ENCODE results near the gene PRDM8.

The PRDM8 gene

DNA sequence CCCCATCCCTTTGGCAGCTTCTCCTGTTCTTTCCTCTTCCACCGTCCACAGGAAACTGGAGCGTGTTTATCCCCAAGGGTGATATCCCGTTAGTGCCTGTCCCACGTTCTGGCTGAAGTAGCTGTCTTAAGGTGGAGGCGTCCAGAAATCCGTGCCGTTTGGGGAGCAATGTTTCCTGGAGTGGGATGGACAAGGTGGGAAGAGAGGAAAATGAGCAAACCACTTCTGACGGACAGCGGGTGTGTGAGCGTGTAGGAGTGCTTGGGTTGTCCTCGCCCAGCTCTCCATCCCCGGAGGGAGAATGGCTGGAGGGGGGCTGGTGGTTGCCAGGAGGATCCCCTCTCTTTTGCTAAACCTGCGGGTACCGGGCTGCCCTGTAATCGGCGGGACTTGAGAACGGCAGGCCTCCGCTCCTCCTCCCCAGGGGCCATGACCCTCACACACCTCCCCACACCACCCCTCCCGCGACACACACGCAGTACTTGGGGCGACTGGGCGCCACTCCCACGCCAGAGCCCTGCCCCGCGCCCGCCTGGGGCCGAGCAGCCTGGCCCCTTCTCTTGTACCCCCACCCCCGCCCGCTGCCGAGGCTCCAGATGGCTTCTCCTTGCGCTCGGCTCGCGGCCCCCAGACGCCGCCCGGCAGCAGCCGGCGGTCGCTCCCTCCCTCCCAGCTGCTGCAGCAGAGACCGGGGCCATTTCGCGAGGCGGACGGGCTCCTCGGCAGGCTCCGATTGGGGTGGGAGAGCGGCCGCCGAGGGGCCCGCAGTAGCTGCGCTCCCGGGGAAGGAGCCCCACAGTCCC, 13.9 kb upstream of the PRDM8 start:
- DNase-seq (ENCODE audit: low read depth in 2 of 3, low spot score in 1 of 3): no peak

DNA sequence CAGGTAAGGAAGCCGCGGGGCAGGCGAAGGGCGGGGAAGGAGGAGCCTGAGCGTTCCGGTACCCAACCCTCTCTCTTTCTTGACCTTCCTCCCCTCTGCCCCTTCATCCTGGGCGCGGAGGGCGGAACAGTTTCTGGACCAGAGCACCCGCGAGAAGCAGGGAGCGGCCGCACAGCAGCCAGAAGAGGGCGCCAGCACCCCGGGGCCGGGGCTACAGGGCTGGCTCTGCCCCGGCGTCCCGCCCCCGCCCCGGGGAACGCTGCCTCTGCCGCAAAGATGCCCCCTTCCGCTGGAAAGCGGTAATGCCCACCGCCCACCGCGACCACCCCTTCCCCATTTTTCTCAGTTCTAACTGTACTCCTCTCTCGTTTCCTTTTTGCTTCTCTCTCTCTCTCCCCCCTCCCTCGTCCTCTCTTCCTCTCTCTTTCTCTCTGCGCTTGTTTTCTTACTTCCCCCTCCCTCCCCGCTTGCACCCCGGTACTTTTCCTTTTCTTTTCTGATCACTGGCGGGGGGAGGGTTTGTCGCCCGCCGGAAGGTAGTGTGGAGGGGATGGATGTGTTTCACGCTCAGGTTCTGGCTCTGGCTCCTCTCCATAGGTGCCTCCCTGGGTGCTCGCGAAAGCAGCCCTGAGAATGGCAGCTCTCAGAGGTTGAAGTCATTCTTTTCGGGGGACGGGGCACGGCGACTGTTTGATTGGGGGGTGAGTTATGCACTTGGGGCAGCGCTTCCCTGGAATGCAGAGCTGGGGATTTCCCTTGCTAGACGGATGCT, 13.1 kb upstream of the PRDM8 start:
- peak; percentile 76 to 91 (median 87) for DNase-seq (ENCODE audit: low read depth in 2 of 3, low spot score in 1 of 3)

DNA sequence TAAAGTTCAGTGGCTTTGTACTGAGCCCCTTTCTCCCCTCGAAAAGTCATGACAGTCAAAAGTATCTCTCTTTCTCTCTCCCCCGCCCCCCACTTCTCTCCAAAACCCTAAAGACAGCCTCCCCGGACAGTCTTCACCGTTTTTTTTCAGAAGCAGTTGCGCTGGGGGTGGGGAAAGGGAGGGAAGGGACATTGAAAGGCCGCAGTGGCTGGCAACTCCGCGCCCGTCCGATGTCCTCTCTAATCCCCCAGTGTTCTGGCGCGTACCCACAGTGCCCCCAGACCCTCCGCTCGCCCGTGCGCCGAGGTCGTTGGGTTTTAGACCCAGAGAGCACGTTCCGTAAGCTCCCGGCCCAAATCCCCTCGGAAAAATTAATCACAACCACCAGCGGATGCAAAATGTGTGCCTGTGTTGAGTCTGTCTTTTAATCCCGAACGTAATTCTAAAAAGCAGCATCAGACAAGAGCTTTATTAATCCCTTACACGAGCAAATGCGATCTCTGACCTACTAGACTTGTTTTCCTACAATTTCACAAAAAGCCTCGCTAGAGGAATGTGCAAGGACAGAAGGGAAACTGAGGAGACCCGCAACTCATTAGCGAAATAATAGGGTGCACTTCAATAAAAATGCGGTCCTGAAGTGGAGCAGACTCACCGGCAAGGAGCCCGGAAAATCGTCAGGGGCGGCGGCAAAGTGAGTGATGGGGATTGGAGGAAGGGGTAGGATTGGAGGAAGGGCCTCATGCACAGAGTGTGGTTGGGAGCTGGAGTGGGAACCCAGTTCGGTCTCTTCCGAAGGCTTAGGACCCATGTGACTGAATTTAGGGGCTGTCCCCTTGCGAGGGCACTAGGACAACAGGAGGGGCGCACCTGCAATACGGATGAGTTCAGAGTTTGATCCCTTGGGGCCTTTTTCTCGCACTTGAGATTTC, 12.2 kb upstream of the PRDM8 start:
- no peak for DNase-seq (ENCODE audit: low read depth in 2 of 3, low spot score in 1 of 3)

DNA sequence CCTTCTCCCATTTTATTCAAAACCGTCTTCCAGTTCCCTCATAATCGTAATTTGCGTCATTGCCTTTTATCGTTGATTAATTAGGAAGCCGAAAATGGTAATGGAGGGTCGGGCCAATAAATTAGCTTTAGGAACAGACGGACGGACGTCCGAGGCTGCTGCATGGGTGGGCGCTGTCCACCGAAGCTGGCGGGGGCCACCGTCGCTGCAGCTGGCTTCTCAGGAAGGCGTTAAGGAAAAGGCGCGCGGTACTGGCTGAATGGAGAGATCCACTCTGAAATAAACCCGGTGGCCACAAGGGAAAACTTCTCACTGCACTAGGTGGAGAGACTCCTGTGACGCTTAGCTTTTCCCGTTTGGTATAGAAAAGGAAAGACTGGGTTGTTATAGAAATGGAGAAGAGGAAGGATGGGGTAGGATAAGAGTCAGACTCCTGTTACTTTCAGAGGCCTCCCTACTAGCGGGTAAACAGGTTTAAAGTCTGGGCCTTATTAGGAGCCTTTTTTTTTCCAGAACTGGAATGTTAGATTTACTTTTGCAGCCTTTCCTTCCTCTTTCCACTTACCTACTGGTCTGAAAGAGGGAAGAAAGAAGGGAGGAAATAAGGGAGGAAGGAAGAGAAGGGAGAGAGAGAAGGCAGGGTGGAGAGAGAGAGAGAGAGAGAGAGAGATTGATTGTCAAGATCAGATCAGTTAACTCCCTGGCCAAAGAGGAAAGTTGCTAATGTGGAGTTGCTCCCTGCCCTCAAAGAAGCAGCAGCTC, 11.3 kb upstream of the PRDM8 start:
- DNase-seq (ENCODE audit: low read depth in 2 of 3, low spot score in 1 of 3): no peak

DNA sequence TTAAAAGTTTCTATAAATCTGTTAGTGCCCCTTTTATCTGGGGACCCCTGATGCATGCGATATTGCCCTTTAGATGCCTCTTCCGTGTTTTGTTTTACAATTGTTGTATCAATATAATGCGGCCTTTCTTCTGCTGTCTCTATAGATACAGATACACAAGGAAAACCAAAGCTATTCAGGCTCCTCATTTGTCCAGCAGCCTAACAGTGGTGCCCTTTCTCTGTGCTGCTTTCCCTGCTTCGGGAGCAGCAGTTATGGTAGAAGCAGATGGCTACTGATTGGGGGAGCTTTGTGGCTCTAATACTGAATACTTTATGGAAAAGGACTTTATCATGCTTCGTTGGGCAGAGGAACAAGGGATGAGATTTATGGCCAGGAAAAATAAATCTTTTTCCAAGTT, 10.6 kb upstream of the PRDM8 start:
- no peak for DNase-seq (ENCODE audit: low read depth in 2 of 3, low spot score in 1 of 3)

DNA sequence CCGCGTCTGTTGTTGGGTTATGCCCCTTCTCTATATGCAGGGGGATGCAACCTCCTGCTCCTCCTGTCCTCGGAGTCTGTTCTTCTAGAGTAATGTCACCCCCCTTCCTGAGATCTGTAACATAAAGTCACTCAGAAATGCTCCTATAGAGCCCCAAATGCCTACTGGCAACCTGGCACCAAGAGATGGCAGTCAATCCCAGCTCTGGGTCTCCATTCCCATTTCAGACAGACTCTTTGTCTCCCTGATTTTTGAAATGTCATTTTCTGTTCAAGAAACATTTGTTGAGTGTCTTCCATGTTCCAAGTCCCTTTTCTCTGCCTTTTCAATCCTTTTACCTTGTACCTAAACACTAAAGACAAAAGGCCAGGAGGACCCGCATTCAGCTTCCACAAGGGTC, 9.6 kb upstream of the PRDM8 start:
- DNase-seq (ENCODE audit: low read depth in 2 of 3, low spot score in 1 of 3): no peak

DNA sequence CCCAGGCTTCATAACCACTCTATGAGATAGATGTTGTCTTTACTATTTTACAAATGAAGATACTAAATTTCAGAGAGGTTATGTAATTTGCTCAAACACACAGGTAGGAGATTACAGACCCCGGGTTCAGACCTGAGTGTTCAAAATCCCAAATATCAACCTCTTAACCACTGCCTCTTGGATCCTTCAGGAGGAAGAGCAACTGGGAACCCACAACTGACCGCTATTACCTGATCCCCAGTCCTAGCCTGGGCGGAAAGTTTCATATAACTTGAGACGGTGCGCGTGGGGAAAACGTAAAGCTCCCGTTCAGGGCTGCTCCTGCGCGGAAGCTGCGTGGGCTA, 8.9 kb upstream of the PRDM8 start:
- DNase-seq (ENCODE audit: low read depth in 2 of 3, low spot score in 1 of 3): no peak

DNA sequence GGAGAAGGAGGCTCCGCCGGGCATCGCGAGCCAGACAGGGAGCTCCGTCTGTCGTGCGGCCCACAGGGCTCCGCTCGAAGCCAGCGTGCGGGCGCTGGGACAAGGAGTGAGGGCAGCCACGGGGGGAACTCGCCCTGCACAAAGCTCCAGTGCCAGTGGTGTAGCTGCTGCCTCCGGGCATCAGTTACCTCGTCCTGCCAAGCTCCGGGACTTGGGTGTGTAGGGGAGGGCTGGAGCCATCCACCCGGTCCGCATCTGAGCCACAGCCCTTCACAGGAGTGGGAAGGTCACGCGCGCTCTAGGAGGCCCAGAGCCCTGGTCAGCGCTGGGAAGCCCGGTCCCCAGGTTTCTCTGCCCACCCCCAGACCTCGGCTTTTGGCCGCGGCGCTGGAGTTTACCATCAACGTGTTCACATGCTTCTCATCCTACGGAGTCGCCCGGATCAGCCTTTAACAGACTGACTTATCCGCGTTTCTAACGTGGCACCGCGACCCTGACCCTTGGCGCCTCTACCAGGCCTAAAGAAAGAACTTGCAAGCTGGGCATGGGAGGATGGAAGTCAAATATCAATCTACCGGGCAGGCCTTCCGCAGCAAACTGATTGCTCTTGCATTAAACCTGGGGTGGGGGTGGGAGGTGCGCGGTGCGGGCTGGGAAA, 8.4 kb upstream of the PRDM8 start:
- DNase-seq (ENCODE audit: low read depth in 2 of 3, low spot score in 1 of 3): no peak

DNA sequence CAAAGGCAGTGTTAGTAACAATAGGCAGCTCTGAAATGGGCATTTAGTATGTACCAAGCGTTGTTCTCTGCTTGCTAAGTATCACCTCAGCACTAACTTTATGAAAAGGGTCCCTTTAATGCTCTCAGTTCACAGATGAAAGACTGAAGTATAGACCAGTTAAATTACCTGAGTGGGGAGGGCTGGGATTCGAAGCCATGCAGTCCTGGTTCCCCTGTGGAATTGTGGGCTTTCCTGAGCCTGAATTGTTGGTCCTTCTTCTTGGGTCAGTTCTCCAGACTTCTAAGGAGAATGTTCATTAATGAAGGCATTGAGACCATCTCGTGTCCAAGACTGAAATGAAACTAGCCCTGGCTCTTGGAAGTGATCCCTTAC, 7.7 kb upstream of the PRDM8 start:
- DNase-seq (ENCODE audit: low read depth in 2 of 3, low spot score in 1 of 3): no peak

DNA sequence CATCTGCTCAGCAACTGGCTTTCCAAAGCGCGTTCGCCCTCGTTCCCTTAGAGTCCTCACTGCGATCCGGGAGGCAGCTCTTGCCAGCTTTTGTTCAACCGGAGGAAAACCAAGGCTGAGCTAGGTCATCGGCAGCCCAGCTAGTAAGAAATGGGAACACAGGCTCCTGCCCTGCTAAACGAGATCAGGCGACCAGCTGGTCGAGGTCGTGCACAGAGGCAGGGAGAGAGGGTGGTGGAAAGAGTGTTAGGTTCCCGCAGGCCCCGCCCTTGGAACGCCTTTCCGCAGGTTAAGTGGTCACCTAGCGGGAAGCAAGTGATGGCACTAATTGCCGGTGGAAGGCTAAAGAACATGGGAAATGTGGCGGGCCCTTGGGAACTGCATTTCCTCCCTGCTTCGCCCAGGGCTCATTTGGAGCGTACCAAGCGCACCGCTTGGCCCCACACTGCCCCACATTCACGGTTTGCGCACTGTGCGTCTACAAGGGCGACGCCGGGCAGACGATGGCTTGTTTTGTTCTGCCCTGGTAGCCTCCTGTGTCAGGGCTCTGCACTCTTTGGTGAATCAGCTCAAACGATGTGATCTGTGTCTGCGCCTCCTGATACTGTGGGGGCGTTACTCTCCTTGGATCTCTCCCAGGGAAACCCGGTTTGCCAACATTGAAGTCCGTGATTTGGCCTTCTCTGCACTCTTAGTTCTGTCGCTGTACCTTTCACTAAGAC, 7.2 kb upstream of the PRDM8 start:
- no peak for DNase-seq (ENCODE audit: low read depth in 2 of 3, low spot score in 1 of 3)

DNA sequence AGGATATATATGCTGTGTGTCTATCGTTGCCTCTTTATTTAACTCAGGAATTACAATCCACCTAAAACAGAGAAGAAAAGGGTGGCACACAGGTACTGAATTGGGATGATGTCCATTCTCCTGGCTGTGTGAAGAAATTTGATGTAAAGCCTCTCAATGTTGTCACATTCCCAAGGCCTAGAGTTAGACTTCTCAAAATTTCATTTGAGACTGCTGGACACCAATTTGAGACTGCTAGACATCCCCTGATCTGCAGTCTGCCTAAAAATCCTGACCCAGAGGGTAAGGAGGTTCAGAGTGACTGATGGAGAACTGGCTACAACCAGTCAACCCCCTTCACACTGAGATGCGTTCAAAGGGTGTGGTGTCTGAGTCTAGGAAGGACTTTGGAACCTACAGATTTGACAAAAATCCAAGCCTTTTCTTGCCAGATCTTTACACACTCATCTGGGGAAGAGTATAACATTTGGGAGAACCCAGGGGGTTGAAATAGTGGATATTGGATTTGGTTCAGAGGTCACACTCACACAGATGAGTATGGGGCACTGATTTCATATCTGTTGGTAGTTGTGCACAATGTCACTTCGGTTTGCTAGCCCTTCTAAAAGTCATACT, 4.9 kb upstream of the PRDM8 start:
- no peak for DNase-seq (ENCODE audit: low read depth in 2 of 3, low spot score in 1 of 3)

DNA sequence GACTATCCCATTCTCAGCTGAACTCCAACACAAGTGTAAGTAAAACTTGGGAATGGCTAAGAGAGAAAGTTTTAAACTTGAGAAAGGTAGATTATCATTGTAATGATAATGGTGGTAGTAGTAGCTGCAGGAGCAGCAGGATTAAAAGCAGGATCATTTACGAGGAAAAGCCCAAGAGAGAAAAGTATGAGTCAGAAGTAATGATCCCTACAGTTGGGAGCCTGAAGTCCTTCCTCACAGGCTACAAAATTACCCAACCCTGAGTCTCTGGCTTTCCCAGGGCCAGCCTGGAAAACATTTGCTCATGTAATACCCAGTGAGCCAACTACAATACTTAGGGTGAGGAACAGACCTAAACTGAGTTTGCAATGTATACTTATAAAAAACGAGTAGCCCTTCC, 4.4 kb upstream of the PRDM8 start:
- DNase-seq (ENCODE audit: low read depth in 2 of 3, low spot score in 1 of 3): no peak

DNA sequence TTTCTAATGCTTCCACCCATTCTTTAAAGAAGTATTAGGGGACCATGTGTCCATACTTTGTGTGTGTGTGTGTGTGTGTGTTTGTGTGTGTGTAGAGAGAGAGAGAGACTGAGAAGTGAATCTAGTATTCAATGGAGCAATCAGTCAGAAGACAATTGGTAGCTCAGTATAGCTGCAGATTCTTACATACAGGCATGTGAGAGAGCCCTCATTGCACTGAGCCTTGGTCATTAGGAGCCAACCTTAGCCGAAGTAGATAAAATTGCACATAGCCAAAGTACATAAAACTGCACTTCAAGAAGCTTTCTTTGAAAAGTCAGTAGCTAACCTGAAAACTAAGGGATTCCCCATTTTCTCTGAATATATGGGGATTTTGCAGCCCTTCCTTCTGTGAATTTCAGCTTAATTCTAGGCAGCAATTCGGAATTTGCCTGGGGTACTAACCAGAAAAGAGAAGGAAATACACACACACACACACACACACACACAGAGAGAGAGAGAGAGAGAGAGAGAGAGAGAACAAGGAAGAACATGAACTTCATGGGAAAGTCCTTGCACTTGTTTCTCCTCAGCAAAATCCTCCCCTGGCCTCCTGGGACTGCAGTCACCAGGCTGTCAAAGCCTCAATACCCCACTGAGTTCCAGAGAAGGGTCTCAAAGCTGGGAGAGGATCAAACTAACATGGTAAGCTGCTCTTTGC, 1.7 kb upstream of the PRDM8 start:
- DNase-seq (ENCODE audit: low read depth in 2 of 3, low spot score in 1 of 3): no peak

DNA sequence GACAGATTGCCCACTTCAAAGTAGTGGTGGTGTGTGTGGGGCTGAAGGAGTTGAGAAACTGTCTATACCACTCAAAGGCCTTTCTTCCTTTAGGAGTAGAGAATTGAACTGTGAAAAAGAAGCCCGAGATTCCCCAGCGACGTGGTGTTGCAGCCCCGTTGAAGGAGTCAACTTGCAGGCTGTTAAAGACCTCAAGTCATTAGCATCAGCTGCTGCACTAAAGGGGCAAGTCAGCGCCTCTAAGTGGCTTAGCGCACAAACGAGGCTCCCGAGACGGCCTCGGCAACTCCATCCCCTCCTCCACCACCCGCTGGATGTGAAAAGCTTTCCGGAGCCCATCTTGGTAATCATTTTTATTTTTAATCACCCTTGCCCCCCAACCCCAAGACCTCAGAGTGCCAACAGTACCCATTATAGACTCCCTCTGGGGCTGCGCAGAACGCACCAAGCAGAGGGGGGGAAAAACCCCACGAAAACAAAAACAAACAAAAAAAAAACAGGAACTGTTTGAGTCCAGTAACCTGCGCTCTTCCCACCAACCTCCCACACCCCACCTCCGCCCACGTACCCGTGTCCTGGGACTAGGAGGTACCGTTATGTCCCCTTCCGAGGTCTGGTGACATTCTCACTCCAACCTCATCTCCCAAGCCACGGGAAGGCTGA, 913 bp upstream of the PRDM8 start:
- no peak for DNase-seq (ENCODE audit: low read depth in 2 of 3, low spot score in 1 of 3)

DNA sequence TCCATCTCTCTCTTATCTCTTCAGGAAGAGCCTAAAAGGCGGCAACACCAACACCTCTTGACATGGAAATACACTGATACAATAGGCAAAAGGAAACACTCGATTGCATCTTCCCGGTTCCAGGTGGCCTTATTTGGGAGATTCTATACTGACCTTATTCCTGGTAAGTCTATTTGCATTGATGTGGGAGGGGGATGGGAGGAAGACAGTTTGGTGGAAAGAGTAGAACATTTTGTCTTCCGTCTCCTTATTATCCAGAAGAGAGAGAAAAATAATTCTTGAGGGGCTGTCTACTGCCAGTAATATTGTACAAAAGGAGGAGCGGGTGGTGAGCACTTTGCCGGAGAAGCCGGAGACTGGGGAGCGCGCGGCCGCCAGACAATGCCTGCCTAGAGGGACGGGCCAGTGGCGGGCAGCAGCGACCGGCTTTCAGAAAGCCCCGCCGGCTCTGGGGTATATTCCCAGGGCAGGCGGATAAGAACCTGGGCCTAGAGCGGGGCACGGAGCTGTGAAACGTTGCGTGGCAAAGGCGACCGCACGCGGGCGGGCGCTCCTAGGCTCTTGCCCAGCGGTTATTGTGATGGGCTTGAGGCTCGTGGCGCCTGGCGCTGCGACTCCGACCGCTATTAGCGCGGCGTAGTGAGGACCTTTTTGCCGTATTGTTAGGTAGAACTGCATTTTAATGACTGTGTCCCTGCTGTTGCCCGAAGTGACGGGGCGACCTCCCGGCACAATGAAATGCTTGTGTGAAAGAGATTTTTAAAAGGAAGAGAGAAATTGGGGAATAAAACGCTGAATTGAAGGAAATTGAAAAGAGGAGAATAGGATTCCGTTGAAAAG, 518 bp downstream of the PRDM8 start:
- DNase-seq (ENCODE audit: low read depth in 2 of 3, low spot score in 1 of 3): no peak

DNA sequence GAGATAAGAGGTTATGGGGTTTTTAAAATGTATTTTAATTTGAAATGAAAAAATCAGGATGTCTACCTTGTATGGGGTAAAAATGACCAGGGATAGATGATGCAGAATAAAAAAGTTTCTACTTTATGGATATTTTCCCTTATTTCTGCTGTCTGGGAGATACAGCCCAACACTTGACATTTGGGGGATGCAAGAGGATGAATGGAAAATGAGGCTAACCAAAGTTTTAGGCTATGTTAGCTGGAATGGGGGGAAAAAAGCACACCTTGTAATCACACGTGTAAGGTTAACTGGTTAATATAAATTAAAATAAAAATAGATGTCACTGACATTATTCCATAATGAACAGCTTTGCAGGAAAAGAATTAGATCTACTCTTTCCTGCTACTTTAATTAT, 1.1 kb downstream of the PRDM8 start:
- DNase-seq (ENCODE audit: low read depth in 2 of 3, low spot score in 1 of 3): no peak

DNA sequence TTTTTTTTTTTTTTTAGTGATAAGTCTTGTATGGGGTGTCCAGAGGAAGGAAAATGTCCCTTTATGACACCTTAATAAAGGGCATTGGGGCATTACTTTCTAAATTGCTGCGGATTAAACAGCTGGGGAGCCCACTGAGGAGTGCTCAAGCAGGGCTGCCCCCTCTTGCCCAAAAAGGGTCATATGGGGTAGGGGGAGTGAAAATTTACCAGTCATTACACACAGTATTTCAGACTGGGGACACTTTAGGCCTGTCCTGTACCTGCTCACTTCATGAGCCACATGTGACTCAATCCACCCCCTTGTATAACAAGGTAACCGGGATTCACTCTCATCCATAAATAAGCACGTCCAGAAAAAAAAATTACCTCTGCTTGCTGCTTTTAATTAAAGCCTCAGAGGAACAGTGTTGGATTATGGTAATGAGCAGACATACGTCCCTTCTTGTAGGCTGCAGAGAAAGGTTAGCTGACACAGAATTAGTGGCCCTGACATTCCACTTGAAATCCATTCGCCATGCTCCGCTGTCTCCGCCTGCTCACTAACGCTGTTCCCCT, 1.8 kb downstream of the PRDM8 start:
- no peak for DNase-seq (ENCODE audit: low read depth in 2 of 3, low spot score in 1 of 3)
